ENCODE results near the gene TAF11. TPM values are rescaled to one million over a fixed set of nuclear protein-coding genes. Genes with fewer than 3 reads are reported as not detected.
"Not testable (repeated sequence)": the region's sequence is repeated elsewhere in the genome, so short reads cannot be mapped to it uniquely, and the experiment has no call there.

The TAF11 gene
- total RNA-seq, 1 donor from 2014 or later: 40.7 TPM

GRCh38 chr6:34884996-34885395, 2.8 kb downstream of the TAF11 start:
- Mint-ChIP-seq H3K9me3 (no peaks in the 10 kb centered on the region), H3K27ac (no peak overlapping the region), H3K4me1 (ENCODE audit: unreplicated experiment) (peaks cover 4% of the 10 kb centered on the region), H3K27me3 (no peaks in the 10 kb centered on the region), H3K36me3 (peaks cover 12% of the 10 kb centered on the region), H3K4me3 (peak overlapping the region; percentile 7)
- TF ChIP-seq CTCF (conservative IDR thresholded peaks at IDR 0.05): no peak
- DNase-seq (ENCODE audit: extremely low spot score, unreplicated experiment): no peak

- Mint-ChIP-seq H3K27ac (peak overlapping the region; percentile 76), H3K4me3 (peak overlapping the region; percentile 24), H3K36me3 (peaks cover 12% of the 10 kb centered on the region)
- not testable (repeated sequence) for H3K27me3 Mint-ChIP-seq; H3K4me1 Mint-ChIP-seq (ENCODE audit: unreplicated experiment); DNase-seq (ENCODE audit: extremely low spot score, unreplicated experiment); H3K9me3 Mint-ChIP-seq
Observed at GRCh38 chr6:34884073-34884472, 3.8 kb downstream of the TAF11 start.

- Mint-ChIP-seq H3K27ac (no peak overlapping the region), H3K4me1 (ENCODE audit: unreplicated experiment) (no peaks in the 10 kb centered on the region), H3K36me3 (peaks cover 8% of the 10 kb centered on the region), H3K27me3 (no peaks in the 10 kb centered on the region), H3K9me3 (no peaks in the 10 kb centered on the region), H3K4me3 (no peak overlapping the region)
- TF ChIP-seq CTCF (conservative IDR thresholded peaks at IDR 0.05): no peak
- no peak for DNase-seq (ENCODE audit: extremely low spot score, unreplicated experiment)
Observed at GRCh38 chr6:34877869-34878485, 9.9 kb downstream of the TAF11 start.

GRCh38 chr6:34877259-34877658, 10.6 kb downstream of the TAF11 start:
- Mint-ChIP-seq H3K27me3 (no peaks in the 10 kb centered on the region), H3K27ac (no peak overlapping the region), H3K4me1 (ENCODE audit: unreplicated experiment) (no peaks in the 10 kb centered on the region), H3K4me3 (no peak overlapping the region), H3K36me3 (peaks cover 8% of the 10 kb centered on the region), H3K9me3 (no peaks in the 10 kb centered on the region)
- no peak for DNase-seq (ENCODE audit: extremely low spot score, unreplicated experiment)
- no peak for TF ChIP-seq CTCF (conservative IDR thresholded peaks at IDR 0.05)

GRCh38 chr6:34876472-34876871, 11.4 kb downstream of the TAF11 start:
- Mint-ChIP-seq H3K4me1 (ENCODE audit: unreplicated experiment) (no peaks in the 10 kb centered on the region), H3K36me3 (peaks cover 8% of the 10 kb centered on the region), H3K4me3 (no peak overlapping the region), H3K9me3 (no peaks in the 10 kb centered on the region), H3K27me3 (no peaks in the 10 kb centered on the region), H3K27ac (peak overlapping the region; percentile 68)
- TF ChIP-seq CTCF (conservative IDR thresholded peaks at IDR 0.05): no peak
- DNase-seq (ENCODE audit: extremely low spot score, unreplicated experiment): no peak

- H3K4me1 Mint-ChIP-seq (ENCODE audit: unreplicated experiment): no peaks in the 10 kb centered on the region
- no peak overlapping the region for H3K4me3 Mint-ChIP-seq
- H3K36me3 Mint-ChIP-seq: peaks cover 10% of the 10 kb centered on the region
- no peak overlapping the region for H3K27ac Mint-ChIP-seq
- DNase-seq (ENCODE audit: extremely low spot score, unreplicated experiment): no peak
- no peaks in the 10 kb centered on the region for H3K9me3 Mint-ChIP-seq
- H3K27me3 Mint-ChIP-seq: no peaks in the 10 kb centered on the region
- TF ChIP-seq CTCF (conservative IDR thresholded peaks at IDR 0.05): no peak
Observed at GRCh38 chr6:34875292-34876213, 12.3 kb downstream of the TAF11 start.

Measured in type B pancreatic cell (in vitro differentiated cells).